ENCODE data around the gene ACSF3.
"Not testable (repeated sequence)": the region's sequence is repeated elsewhere in the genome, so short reads cannot be mapped to it uniquely, and the experiment has no call there.

ACSF3 gene

DNA sequence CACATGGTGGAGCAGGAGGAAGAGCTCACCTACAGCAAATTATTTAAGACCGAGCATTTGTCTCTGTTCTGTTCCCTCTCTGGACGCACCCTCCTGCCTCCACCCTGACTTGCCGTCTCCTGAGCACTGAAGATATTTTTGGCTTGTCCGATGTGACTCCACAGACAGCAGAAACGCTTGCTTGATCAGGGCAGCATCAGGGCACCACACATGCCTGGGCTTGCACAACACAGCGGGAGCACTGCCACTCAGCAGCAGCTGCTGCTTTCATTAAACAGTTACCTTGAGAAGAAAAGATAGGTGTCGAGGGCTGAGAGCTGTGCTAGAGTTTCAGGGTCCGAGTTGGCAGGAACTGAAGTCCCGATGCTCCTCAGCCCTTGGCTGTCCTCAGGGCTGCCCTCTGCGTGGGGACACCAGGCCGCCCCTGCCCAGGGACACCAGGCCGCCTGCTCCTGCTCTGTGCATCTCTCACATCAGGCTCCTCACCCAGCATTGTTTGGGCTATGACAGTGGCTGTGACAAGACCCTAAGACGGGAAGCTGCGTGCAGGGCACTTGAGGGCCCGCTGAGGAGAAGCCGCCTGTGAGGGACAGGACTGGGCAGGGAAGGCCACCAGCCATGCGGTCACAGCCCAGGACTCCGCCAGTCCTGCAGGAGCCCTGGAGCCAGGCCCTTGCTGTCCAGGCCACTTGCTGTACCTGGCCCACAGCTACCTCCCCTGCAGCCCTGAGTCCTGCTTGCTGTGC, 56.6 kb downstream of the ACSF3 start:
- no peak for DNase-seq

DNA sequence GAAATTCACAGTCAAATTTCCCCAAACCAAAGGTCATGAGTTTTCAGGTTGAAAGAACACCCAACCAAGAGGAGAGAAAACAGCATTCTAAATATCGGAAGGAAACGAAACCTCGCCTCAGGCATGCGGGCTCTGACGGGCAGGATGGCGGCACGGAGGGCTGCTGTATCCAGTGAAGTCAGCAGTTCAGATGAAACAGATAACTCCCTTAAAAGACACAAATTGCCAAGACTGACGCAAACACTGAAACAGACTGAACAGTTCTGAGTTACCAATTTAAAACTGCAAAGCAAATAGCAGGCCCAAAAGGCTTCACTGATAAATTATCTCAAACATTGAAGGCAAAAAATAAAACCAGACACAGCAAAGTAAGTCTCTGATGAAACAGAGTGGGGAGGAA, 57.3 kb downstream of the ACSF3 start:
- DNase-seq, result no peak

DNA sequence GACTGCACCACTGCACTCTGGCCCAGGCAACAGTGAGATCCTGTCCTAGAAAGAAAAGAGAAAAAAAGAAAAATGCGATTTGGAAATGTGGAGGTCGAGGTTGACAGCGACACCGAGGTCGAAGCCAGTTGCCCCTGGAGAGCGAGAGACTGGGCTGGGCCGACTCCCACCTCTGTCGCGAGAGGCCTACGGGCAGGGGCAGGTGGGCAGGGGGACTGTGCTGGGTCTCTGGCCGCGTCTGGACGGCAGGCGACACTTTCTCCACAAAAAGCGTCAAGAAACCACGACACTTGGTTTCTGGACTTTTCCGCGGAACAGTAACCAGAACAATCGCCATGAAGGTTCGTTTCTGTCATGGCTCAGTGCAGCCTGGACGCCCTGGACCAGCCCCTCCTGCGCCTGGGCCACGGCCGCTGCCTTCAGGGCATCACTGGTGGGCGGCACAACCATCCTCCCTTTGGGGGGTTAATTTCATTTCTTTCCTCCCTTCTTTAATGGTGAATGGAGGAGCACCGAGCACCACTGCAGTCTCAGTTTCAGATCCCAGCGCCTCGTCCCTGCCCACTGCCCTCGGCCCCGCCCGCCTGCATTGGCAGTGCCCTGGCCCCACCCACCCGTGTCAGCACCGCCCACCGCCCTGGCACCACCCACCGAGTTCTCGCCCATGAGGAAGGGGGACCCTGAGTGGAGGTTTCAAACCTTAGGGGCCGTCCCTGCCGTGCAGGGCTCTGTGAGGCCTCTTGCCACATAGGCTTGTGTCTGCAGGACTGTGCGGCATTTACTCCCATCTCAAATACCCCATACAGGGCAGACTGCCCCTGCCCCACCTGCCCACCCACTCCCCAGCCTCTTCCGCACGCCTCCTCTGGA, 59.4 kb downstream of the ACSF3 start:
- DNase-seq, result no peak

DNA sequence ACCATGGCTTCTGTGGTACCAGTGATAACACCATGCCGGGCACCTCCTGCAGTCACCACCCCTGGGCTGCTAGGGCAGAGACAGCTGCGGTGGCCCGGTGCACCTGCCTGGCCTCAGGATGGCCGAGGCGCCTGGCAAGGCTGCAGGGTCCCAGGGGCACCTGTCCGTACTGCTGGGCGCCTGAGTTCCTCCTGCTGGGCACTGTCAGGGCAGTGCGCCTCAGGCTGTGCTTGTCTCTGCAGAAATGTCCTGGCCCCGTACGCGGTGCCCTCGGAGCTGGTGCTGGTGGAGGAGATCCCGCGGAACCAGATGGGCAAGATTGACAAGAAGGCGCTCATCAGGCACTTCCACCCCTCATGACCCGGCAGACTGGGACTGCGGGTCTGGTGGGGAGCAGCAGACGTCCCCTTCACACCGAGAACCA, 60.2 kb downstream of the ACSF3 start:
- no peak for DNase-seq

DNA sequence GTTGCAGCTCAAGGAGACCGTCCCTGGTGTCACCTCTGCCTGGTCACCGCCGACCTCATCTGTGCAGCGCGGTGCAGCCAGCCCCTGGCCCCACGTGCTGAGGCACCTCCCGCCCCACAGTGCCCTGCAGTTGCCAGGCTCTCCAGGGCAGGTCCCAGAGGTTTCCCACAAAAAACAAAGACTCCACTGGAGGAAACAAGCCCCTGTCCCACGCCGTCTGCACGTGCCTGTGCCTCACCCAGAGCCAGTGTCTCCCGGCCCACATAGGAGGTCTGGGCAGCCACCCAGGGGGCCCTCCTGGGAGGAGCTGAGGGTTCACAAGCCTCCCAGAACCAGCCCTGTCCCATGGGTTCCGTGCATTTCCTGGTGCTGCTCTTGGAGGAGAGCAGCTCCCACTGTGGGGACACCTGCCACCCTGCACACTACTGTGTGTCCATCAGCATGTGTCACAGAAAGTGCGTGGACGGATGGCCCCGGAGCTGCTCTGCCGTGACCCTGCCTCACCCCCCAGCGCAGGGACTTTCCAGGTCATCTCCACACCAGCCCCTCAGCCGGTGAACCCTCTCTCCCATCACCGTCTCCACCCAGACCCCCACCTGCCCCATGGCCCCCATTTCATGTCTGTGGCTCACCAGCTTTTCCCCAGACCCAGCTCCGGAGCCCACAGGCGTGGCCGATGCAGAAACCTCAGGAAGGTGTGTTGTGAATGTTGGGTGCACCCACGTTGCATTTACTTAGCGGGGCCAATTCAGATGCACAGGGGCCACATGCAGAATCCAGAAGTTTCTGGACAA, 60.9 kb downstream of the ACSF3 start:
- no peak for DNase-seq

DNA sequence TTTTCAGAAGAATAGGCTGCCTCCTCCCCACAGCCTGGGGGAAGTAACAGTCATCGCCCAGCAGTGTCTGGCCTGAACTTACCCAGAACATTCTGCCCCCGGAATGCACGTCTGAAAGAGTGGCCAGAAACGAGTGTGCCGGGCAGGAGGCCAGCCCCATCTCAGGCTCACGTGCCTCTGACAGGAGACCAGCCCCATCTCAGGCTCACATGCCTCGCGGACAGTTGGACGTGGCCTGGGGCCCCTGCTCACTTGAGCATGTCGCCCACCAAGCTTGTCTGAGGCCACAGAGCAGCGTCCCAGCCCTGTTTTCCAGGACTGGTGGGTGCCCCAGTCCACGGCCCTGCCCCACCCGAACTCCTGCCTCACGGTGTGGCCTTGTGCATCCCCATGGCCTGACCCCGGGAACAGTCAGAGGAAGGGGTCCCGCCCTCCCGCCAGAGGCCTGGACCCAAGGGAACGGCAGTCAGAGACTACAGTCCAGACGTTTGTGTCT, 61.6 kb downstream of the ACSF3 start:
- DNase-seq, result peak; percentile 32

DNA sequence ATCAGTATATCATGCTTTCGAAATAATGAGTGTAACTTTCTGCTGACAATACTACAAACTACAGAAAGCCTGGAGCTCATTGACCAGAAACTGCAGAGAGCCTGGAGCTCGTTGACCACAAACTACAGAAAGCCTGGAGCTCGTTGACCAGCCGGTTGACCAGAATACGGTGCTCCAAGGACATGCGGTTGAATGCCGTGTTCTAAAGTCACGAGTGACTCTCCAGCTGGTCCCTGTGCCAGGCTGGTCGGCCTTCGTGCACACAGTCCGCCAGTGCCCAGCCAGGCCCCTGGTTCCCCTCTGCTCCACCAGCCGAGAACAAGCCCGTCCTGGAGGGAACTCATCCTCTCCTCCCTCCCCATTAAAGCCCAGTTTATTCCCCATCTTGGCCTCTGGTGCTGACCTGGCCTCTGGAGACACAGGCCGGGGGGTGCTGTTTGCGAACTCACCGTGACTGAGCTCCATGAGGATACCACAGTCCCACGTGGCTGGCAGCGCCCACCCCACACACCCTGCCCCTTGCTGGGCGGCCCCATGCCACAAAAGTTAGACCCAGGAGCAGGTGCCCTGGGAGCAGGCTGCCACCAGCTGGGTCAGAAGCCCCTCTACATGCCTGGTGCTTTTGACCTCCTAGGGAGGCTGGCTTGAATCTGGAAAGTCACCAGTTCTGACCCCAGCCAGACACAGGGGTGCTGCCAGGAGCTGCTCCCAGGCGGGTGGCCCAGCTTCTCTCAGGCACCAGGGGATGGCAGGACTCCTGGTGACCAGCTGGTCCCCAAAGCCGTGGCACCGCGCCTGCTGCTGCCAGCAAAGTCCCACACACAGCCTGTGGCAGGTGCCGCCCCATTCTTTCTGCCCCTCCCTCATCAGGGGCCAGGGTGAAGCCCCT, 62.4 kb downstream of the ACSF3 start:
- DNase-seq, result no peak

DNA sequence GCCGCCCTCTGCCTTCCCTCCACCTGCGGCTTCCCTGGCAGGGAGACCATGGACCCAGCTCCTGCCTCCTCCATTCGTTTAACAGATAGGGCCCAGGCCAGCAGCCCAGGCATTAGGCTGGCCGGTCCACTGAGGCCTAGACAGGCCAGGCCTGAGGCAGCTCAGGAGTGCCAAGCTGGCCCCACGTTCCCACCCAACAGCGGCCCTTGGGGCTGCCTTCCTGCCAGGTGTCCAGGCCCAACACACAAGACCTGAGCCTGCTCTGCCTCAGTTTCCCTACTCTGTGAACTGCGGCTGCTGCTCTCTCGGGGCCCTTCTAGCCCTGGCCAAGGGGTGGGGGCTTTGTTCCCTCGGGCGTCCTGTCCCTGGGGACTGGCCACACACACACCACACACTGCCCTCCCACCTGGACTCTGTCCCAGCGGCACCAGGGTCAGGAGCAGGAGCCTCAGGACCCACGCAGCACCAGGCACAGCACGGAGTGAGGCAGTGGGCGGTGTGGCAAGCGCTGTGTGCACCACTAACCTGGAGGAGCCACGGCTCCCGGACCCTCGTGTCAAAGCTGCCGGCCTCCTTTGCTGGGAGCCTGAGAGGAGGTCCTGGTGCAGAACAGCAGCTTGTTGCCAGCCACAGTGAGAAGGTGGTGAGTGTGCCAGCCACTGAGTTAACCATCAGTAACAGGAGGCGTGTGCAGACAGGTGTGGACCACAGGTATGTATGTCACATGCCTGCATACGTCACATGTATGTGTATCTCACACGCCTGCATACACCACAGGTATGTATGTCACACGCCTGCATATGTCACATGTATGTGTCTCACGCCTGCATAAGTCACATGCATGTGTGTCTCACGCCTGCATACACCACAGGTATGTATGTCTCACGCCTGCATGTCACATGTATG, 63.3 kb downstream of the ACSF3 start:
- DNase-seq, result no peak

DNA sequence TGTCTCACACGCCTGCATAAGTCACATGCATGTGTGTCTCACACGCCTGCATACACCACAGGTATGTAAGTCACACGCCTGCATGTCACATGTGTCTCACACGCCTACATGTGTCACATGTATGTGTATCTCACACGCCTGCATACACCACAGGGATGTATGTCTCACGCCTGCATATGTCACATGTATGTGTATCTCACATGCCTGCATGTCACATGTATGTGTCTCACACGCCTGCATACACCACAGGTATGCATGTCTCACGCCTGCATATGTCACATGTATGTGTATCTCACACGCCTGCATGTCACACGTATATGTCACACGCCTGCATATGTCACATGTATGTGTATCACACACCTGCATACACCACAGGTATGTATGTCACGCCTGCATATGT, 64.1 kb downstream of the ACSF3 start:
- DNase-seq, result no peak

DNA sequence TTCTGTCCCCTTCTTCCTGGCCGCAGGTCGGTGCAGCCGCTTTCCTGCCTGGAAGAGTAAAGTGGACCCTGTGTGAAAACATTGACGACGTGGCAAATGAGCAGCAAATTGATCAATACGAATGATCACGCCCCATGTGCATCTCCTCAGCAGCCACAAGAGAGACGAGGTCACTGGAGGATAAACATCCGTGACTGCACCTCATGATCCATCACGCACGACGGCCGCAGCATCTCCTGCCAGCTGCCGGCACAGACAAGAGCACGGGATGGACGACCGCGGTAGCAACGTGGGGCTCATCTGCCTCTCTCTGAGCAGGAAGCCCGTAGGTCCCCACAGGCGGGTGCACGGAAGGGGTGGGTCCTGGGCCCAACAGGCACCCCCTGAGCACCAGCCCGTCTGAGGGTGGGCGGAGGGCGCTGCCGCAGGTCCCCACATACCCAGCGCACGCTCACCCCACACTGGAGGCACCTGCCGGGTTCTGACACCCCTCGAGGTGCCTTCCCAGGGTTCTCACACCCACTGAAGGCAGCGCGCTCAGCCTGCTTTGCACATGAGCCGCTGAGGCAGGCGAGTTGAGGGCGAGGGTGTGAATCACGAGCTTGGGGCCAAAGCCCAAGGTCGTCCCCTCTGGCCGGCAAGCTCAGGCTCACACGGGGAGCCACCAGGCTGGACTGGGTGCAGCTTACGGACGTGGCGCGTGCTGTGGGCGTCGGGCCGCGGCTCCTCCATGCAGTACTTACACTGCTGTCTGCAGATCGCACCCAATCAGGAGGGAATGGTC, 65.6 kb downstream of the ACSF3 start:
- DNase-seq, result no peak

DNA sequence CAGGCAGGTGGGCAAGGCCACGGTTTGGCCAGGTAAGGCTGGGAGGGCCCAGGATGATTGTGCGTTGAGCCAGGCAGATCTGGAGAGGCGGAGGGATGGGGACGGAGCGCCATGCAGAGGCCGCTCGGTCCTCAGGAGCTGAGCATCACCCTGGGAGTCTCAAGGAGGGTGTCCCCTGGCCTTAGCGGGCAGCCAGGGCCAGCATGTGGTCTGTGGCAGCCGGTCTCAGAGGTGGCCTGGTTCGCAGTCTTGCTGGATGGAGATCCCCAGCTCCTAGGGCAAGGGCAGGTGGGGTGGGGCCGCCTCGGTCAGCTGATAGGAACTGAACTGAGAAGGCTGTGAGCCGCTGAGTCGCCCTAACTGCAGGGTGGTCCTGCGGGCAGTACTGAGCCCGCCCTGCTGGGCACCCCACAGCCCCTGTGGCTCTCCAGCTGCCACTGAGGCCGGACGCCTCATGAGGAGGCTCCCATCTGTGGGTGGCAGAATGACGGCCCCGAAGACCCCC, 66.2 kb downstream of the ACSF3 start:
- no peak for DNase-seq

DNA sequence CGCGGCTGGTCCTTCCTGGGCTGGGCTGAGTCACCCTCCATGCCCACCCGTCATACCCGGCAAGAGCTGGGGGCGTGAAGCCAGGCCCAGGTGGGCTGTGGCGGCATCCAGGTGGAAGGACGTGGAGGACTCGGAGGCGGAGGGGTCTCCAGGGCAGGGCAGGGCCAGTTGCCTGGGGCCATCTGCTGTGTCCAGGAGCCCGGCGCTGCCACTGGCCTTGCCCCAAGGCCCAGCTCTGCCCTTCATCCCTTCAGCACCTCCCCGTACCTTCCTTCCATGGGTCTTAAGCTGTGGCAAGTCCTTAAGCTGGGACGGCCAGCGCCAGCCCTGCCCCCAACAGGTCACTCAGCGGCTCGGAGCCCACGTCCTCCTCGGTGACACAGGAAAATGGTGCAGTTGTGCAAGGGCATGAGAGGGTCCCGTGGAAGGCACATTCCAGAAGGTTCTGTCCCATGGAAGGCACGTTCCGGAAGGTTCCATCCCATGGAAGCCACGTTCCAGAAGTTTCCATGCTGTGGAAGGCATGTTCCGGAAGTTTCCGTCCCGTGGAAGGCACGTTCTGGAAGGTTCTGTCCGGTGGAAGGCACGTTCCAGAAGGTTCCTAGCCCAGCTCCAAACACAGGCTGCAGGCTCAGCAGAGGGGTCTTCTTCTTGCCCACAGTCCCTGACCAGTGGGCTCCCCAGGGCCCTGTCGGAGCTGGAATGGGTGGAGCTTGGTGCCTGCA, 67.5 kb downstream of the ACSF3 start:
- no peak for DNase-seq

DNA sequence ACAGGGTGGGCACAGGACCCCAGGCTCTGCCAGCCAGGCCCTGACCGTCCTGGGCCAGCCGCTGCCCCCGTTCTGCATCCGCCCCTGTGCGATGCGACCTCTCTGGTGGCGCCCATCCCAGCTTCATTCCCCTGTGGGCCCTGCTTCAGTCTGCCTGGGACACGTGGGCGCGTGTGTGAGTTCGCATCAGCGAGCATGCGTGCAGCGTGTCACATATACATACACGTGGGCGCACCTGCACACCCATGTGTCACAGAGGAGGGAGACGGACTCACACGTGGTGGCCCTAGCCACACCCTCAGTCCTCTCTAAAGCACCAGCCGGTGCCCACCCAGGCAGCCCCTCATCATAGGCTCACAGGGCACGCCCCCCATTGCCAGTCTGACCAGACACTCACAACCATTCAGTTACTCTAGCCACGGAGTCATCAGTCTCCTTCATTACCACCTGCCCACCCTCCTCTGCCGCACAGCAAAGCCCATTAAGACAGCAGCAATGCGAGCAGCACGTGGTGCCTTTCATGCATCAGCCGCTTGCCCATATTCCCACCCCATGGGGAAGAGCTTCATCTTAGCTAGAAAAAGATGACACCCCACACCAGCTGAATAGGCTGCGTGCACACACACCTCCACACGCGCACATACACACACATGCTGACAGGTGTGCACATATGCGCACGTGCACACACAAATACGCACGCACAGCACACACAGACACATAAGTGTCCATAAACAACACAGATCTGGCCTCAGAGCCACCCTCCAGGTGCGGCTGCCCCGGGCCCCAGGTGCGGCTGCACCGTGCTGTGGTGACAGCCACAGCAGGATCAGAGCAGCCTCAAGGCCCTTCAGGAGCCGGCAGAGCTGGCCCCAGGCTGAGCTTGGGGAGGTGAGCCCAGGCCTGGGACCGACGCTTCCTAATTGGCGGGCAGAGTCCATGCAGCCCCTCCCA, 68.4 kb downstream of the ACSF3 start:
- DNase-seq, result no peak

DNA sequence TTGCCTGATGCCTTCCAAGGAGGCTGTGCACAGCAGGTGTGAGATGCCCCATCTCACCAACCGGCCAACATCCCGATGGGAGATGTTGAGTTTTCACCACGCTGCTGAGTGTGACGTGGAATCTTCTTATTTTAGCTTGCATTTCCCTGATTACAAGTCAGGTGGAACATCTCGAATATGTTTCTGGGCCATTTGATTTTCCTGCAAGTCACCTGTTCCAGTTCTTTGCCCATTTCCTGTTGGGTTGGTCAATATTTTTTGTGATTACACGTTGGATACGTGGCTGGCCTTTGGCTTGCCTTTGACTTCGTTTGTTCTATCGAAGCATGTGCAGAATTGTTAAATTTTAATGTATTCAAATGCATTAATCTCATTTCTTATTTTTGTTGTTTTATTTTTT, 69.6 kb downstream of the ACSF3 start:
- no peak for DNase-seq

DNA sequence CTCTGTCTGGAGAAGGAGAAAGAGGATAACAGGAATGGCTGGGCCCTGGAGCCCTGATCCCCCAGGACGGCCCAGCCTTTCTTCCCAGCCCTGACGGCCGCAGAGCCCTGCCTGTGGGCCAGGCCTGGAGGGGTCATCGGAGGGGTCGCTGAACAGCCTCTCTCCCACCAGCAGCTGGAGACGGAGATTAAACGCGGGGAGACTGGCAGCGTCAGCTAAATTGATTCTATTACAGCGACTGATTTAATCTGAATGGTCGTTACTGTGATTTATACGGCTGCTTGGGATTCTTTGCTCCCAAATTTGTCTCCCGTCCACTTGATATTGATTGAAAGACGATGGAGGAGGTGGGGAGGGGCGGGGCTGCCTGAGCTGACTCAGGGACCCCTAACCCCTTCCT, 70.8 kb downstream of the ACSF3 start:
- no peak for DNase-seq

DNA sequence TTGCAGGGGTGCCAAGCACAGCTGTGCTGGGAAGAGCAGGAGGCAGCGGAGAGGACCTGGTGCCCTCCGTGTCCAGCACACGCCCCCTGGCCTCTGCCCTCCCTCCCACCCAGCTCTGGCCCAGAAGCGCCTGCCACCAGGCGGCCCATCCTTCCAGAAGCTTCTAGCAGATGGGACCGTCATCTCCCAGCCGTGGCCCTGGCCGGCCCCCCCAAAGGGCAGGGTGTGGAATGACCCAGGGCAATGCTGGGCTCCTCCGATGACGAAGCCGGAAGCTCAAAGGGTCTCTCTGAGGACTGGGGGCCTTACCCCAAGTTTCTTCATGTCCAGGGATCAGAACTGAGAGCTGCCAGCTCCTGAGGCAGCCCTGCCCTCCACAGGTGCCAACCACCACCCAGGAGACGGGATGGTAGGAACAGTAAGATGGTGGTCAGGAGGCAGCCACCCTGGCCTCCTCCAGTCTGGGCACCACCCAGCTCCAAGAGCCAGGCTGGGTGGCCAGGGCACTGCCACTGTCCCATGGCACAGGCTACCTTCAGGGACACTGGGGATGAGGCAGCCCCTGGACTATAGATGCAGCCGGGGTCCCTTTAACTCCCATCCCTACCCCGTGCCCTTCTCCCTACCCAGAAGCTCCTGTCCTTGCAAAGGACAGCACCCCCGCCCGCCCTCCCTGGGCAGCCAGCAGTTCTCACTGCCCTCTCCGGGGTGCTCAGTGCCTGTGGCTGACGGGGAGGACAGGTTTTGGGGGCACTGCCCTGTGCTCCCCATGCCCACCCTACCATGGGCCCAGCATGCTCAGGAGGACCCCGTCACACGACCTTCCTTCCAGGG, 71.4 kb downstream of the ACSF3 start:
- DNase-seq, result no peak

DNA sequence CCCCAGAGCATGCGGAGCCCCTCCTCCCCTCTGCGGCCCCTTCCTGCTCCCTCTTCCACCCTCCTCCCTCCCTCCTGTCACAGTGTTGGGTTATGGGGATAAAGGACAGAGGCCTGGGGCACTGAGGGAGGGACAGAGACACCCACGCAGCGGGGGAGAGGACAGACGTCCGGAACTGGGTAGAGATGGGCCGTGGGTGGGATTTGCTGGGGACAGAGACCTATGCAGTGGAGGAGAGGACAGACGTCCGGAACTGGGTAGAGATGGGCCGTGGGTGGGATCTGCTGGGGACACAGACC, 72.0 kb downstream of the ACSF3 start:
- not testable (repeated sequence) for DNase-seq

Measured in fibroblast of skin of right quadriceps (primary cell).